H1 (cell line): ENCODE measurements around the gene CHMP5. TPM values are rescaled to one million over a fixed set of nuclear protein-coding genes. Genes with fewer than 3 reads are reported as not detected.

Experiments
- CTCF ChIA-PET: fragments of 300-600 bp; sonication (Branson Sonifier 250); formaldehyde crosslinking; loops from one replicate; lab custom pipeline; 2021; ENCODE audit not compliant: partially characterized antibody; lab: Charles Lee
- POLR2A ChIA-PET: fragments of 300-600 bp; sonication (Branson Sonifier 250); formaldehyde crosslinking; loops from one replicate; lab custom pipeline; 2021; ENCODE audit warnings: inconsistent platforms; ENCODE audit not compliant: partially characterized antibody; lab: Charles Lee
- DNase-seq, 2 experiments: peaks; one replicate each; pipeline versions ENCODE4 v3.0.0 to v3.0.0-alpha.2; 2010 to 2022; ENCODE audit warnings: low spot score in 2 of 2, low read depth in 1 of 2, mixed read lengths in 1 of 2
- FAIRE-seq: peaks from 2 replicates; lab custom pipeline; 2011; peaks lifted over from hg19 to GRCh38; lab: Jason Lieb, UNC
- H2AFZ ChIP-seq: 2 replicates; pipeline ENCODE4 v1.8.1; 2012; ENCODE audit warnings: low read length, inconsistent platforms
- H2AK5ac ChIP-seq: 2 replicates; pipeline ENCODE4 v1.6.1; 2013; ENCODE audit warnings: low read depth, low read length
- H2BK120ac ChIP-seq: replicated peaks from 2 replicates; pipeline ENCODE3; 2013; ENCODE audit warnings: low read depth, low read length, inconsistent platforms
- H2BK12ac ChIP-seq: 2 replicates; pipeline ENCODE4 v1.6.1; 2013; ENCODE audit warnings: low read depth, low read length
- H2BK15ac ChIP-seq: 2 replicates; pipeline ENCODE4 v1.6.1; 2013; ENCODE audit warnings: low read length
- H2BK20ac ChIP-seq: 2 replicates; pipeline ENCODE4 v1.6.1; 2013; ENCODE audit warnings: low read length
- H2BK5ac ChIP-seq: 2 replicates; pipeline ENCODE4 v1.6.1; 2013; ENCODE audit warnings: low read depth, low read length
- H3K14ac ChIP-seq: 2 replicates; pipeline ENCODE4 v1.6.1; 2013; ENCODE audit warnings: inconsistent platforms; ENCODE audit not compliant: insufficient read length
- H3K18ac ChIP-seq: 2 replicates; pipeline ENCODE4 v1.6.1; 2013; ENCODE audit warnings: low read length; ENCODE audit errors: extremely low read depth
- H3K23ac ChIP-seq: 2 replicates; pipeline ENCODE4 v1.6.1; 2013; ENCODE audit warnings: inconsistent platforms; ENCODE audit not compliant: insufficient read length
- H3K23me2 ChIP-seq: 2 replicates; pipeline ENCODE4 v1.6.1; 2013; ENCODE audit warnings: low read depth, low read length
- H3K27ac ChIP-seq: 2 replicates; pipeline ENCODE4 v1.6.1; 2011; ENCODE audit warnings: low read depth, low read length, inconsistent platforms
- H3K27me3 ChIP-seq, 4 experiments: replicated peaks in 1 of 4; 1 replicate in 1 of 4; 2 replicates in 3 of 4; pipeline versions ENCODE4 v1.6.1 to v1.8.1; 2011 to 2013; ENCODE audit warnings: low read length in 3 of 4, mild to moderate bottlenecking in 3 of 4, inconsistent platforms in 2 of 4, mixed read lengths in 2 of 4, moderate library complexity in 1 of 4; ENCODE audit not compliant: control insufficient read depth in 3 of 4, insufficient read depth in 3 of 4; ENCODE audit errors: extremely low read depth in 1 of 4
- H3K36me3 ChIP-seq, 4 experiments: 2 replicates each; pipeline versions ENCODE4 v1.6.1 to v1.8.1; 2011 to 2013; ENCODE audit warnings: mild to moderate bottlenecking in 4 of 4, low read length in 3 of 4, moderate library complexity in 2 of 4, control low read depth in 1 of 4, inconsistent platforms in 1 of 4; ENCODE audit not compliant: insufficient read depth in 4 of 4, control insufficient read depth in 2 of 4
- H3K4ac ChIP-seq: replicated peaks from 2 replicates; pipeline ENCODE3; 2013; ENCODE audit warnings: low read length, low read depth, mixed read lengths, inconsistent platforms; ENCODE audit not compliant: insufficient read length
- H3K4me1 ChIP-seq, 4 experiments: replicated peaks in 1 of 4; 1 replicate in 1 of 4; 2 replicates in 3 of 4; pipeline versions ENCODE4 v1.6.1 to v1.8.1; 2011 to 2013; ENCODE audit warnings: low read length in 3 of 4, inconsistent platforms in 2 of 4, mixed read lengths in 1 of 4; ENCODE audit not compliant: insufficient read depth in 4 of 4, control insufficient read depth in 3 of 4
- H3K4me2 ChIP-seq, 2 experiments: 2 replicates each; pipeline versions ENCODE4 v1.6.1 to v1.8.1; 2011 to 2013; ENCODE audit warnings: low read depth in 2 of 2, low read length in 2 of 2, control low read depth in 1 of 2, inconsistent platforms in 1 of 2, mild to moderate bottlenecking in 1 of 2; ENCODE audit not compliant: insufficient read depth in 1 of 2
- H3K4me3 ChIP-seq, 4 experiments: fragments of 200-600, 300-600 bp in 1 of 4; sonication (generic), shearing (Covaris generic), sonication (Bioruptor Twin) in 1 of 4; 2 replicates each; pipeline versions ENCODE4 v1.5.1 to v1.8.1; 2011 to 2016; ENCODE audit warnings: low read length in 4 of 4, low read depth in 3 of 4, control low read depth in 2 of 4, inconsistent platforms in 2 of 4, mild to moderate bottlenecking in 2 of 4, mixed read lengths in 1 of 4, moderate library complexity in 1 of 4; ENCODE audit not compliant: insufficient read depth in 2 of 4; ENCODE audit errors: extremely low read depth in 1 of 4
- H3K56ac ChIP-seq: replicated peaks from 2 replicates; pipeline ENCODE3; 2013; ENCODE audit warnings: low read depth, mild to moderate bottlenecking, mixed read lengths, low read length, inconsistent platforms; ENCODE audit not compliant: insufficient read length
- H3K79me1 ChIP-seq: 2 replicates; pipeline ENCODE4 v1.6.1; 2013; ENCODE audit warnings: low read depth, low read length, control low read depth
- H3K79me2 ChIP-seq, 2 experiments: 2 replicates each; pipeline versions ENCODE4 v1.6.1 to v1.8.1; 2012 to 2013; ENCODE audit warnings: low read length in 2 of 2, mild to moderate bottlenecking in 2 of 2, inconsistent platforms in 1 of 2; ENCODE audit not compliant: insufficient read depth in 2 of 2, control insufficient read depth in 1 of 2
- H3K9ac ChIP-seq, 4 experiments: replicated peaks in 1 of 4; 1 replicate in 1 of 4; 2 replicates in 3 of 4; pipeline versions ENCODE4 v1.6.1 to v1.8.1; 2011 to 2013; ENCODE audit warnings: low read depth in 3 of 4, low read length in 3 of 4, control low read depth in 2 of 4, mild to moderate bottlenecking in 2 of 4, moderate library complexity in 2 of 4, inconsistent platforms in 1 of 4; ENCODE audit errors: extremely low read depth in 1 of 4
- H3K9me3 ChIP-seq, 2 experiments: 2 replicates each; pipeline versions ENCODE4 v1.6.1 to v1.8.1; 2012 to 2013; ENCODE audit warnings: mild to moderate bottlenecking in 2 of 2, moderate library complexity in 2 of 2, control low read depth in 1 of 2, inconsistent platforms in 1 of 2, low read depth in 1 of 2, low read length in 1 of 2, mixed read lengths in 1 of 2; ENCODE audit not compliant: insufficient read depth in 2 of 2
- H4K20me1 ChIP-seq, 2 experiments: replicated peaks in 1 of 2; 2 replicates each; pipeline versions ENCODE3 to v1.8.1; 2011 to 2013; ENCODE audit warnings: inconsistent platforms in 2 of 2, low read length in 2 of 2, mild to moderate bottlenecking in 1 of 2; ENCODE audit not compliant: insufficient read depth in 2 of 2, control insufficient read depth in 1 of 2
- H4K5ac ChIP-seq: 2 replicates; pipeline ENCODE4 v1.6.1; 2013; ENCODE audit warnings: low read length, low read depth, mixed read lengths, inconsistent platforms; ENCODE audit not compliant: insufficient read length
- H4K8ac ChIP-seq: 2 replicates; pipeline ENCODE4 v1.8.0; 2013; ENCODE audit warnings: mild to moderate bottlenecking, moderate library complexity, low read length, inconsistent platforms; ENCODE audit not compliant: insufficient read depth; ENCODE audit errors: extremely low read depth
- H4K91ac ChIP-seq: replicated peaks from 2 replicates; pipeline ENCODE3; 2013; ENCODE audit warnings: low read length, mixed read lengths, inconsistent platforms; ENCODE audit not compliant: insufficient read length
- CREB1 ChIP-seq: IDR thresholded peaks from 2 replicates; pipeline ENCODE4 v1.6.1; 2012; ENCODE audit warnings: inconsistent platforms
- CTCF ChIP-seq, 3 experiments: IDR thresholded peaks; 1 replicate in 2 of 3; 2 replicates in 1 of 3; pipeline versions ENCODE4 v1.5.1 to v1.6.1; 2011; ENCODE audit warnings: low read length in 3 of 3, mild to moderate bottlenecking in 3 of 3, inconsistent platforms in 2 of 3, low read depth in 1 of 3, moderate library complexity in 1 of 3; ENCODE audit not compliant: insufficient read depth in 1 of 3; ENCODE audit errors: control extremely low read depth in 1 of 3
- KDM5A ChIP-seq: fragments of 200-600 bp; IDR thresholded peaks from 2 replicates; pipeline ENCODE4 v1.7.1; 2012; ENCODE audit warnings: mild to moderate bottlenecking, low read length, inconsistent platforms, mixed read lengths
- NANOG ChIP-seq: IDR thresholded peaks from 2 replicates; pipeline ENCODE4 v1.6.1; 2011; ENCODE audit warnings: low read length, low read depth, mild to moderate bottlenecking, inconsistent platforms; ENCODE audit not compliant: insufficient read depth, poor library complexity, severe bottlenecking
- RAD21 ChIP-seq, 2 experiments: IDR thresholded peaks in 1 of 2; conservative IDR thresholded peaks in 1 of 2; 2 replicates each; pipeline ENCODE4 v1.6.1; 2011; ENCODE audit warnings: low read depth in 2 of 2, low read length in 2 of 2, improper control_type of control experiment in 1 of 2, inconsistent platforms in 1 of 2, mild to moderate bottlenecking in 1 of 2, moderate library complexity in 1 of 2
- RNF2 ChIP-seq: fragments of 200-900, 300-1000 bp; sonication (generic); IDR thresholded peaks from 2 replicates; pipeline ENCODE4 v1.7.1; 2016; ENCODE audit warnings: borderline replicate concordance, low read depth, mild to moderate bottlenecking, antibody characterized with exemption, low read length; ENCODE audit not compliant: poor library complexity, severe bottlenecking; ENCODE audit errors: missing control alignments
- SAP30 ChIP-seq: fragments of 300-600 bp; sonication (generic); IDR thresholded peaks from 2 replicates; pipeline ENCODE4 v1.7.1; 2012; ENCODE audit warnings: low read length, moderate library complexity, mild to moderate bottlenecking, inconsistent platforms; ENCODE audit not compliant: insufficient read depth, insufficient replicate concordance
- WGBS, 2 experiments: shearing (Covaris generic) in 1 of 2; methylation state at CpG; one replicate each; pipeline versions ENCODE4 v1.1.6 to v1.1.7; 2013 to 2015; ENCODE audit warnings: low lambda C conversion rate in 2 of 2, mixed read lengths in 2 of 2, inconsistent platforms in 1 of 2, low coverage in 1 of 2, missing lambda C conversion rate in 1 of 2; ENCODE audit not compliant: insufficient replicate concordance in 2 of 2, insufficient coverage in 1 of 2, insufficient read length in 1 of 2; ENCODE audit errors: extremely low coverage in 1 of 2, missing lambda C conversion rate in 1 of 2; 5-methylcytosine and 5-hydroxymethylcytosine counted together
- polyA plus RNA-seq, 7 experiments: library from polyadenylated mRNA; depleted of rRNA in 3 of 7; stranded (reverse) in 5 of 7; unstranded in 2 of 7; fragments of >200 nt in 5 of 7; fragments of 200-250 nt in 2 of 7; gene quantifications; 1 replicate in 5 of 7; 2 replicates in 1 of 7; 4 replicates in 1 of 7; pipeline versions ENCODE4 v1.2.1 to v1.2.3, GENCODE V29; 2011 to 2013; ENCODE audit warnings: missing spikeins in 2 of 7, mixed read lengths in 2 of 7
- total RNA-seq: library from RNA; stranded (reverse); fragmentation: NEBNext Ultra II Directional; extraction: Animal tissue kit (Norgen Biotek cat#: 25700); gene quantifications from 2 replicates; pipeline ENCODE4 v1.2.1, GENCODE V29; 2021

CHMP5 gene
- total and polyA plus RNA-seq, 2 of the 8 experiments (the other 6 are each of a cell fraction or from before 2014, with no cell fraction given): 25.0 to 47.3 TPM

GRCh38 chr9:33287087-33287490 lies 22.2 kb downstream of the CHMP5 start:
- Histone ChIP-seq H2BK120ac (no peak overlapping the region), H3K79me1 (no peaks in the 10 kb centered on the region), H3K9ac (no peak overlapping the region), H3K4me3 (no peak overlapping the region), H4K91ac (no peak overlapping the region), H2BK5ac (no peak overlapping the region), H2AK5ac (no peak overlapping the region), H3K56ac (no peak overlapping the region), H3K4me2 (no peak overlapping the region), H3K23me2 (no peaks in the 10 kb centered on the region; the same call in 1 of the 2 replicates), H4K20me1 (no peaks in the 10 kb centered on the region), H4K8ac (peak overlapping the region; percentile 78; the same call in 1 of the 2 replicates), H2BK12ac (no peak overlapping the region), H3K9me3 (no peaks in the 10 kb centered on the region), H3K27ac (no peak overlapping the region), H3K79me2 (peaks cover 0 to 15% of the 10 kb centered on the region in 2 experiments; a peak in 3 of 4 replicates), H3K4ac (no peak overlapping the region), H2AFZ (no peak overlapping the region), H2BK20ac (no peak overlapping the region), H3K36me3 (peaks cover 0 to 3% (median under 1%) of the 10 kb centered on the region in 4 experiments; a peak in 2 of 8 replicates), H2BK15ac (no peak overlapping the region), H3K4me1 (peaks cover 0 to 8% (median 2%) of the 10 kb centered on the region in 4 experiments; a peak in 3 of 7 replicates), H4K5ac (no peak overlapping the region), H3K23ac (no peak overlapping the region), H3K27me3 (no peaks in the 10 kb centered on the region), H3K14ac (no peak overlapping the region), H3K18ac (no peak overlapping the region)
- FAIRE-seq: peak; percentile 13
- ChIA-PET POLR2A (interaction anchor here (1.1 to 4.3 kb wide), 4 partner anchors 9 to 262 kb away, joined by 3 to 29 read pairs (median 4); partner anchors contain the start of genes BAG1, CHMP5 and DNAJA1), CTCF (interaction anchor here (0.6 to 2.1 kb wide), 15 partner anchors 13 to 246 kb away, joined by 3 to 9 read pairs (median 3); partner anchors contain the start of gene CHMP5)
- WGBS, 2 experiments: 79% methylated on average over 4 of the region's 4 CpGs; no CpG with 5 or more reads in 1 of the 2 experiments
- peak in 1 of 2 experiments; percentile 43 for DNase-seq
- TF ChIP-seq RNF2: no peak
- TF ChIP-seq KDM5A: no peak
- no peak for TF ChIP-seq CREB1
- no peak for TF ChIP-seq NANOG
- no peak for TF ChIP-seq SAP30
- peak; percentile 50 to 63 for TF ChIP-seq RAD21 (IDR thresholded peaks at IDR 0.05 in 1 of 2, conservative IDR thresholded peaks at IDR 0.05 in 1 of 2; ENCODE audit: low read depth in 2 of 2, low read length in 2 of 2)
- TF ChIP-seq CTCF (IDR thresholded peaks at IDR 0.05; ENCODE audit: control extremely low read depth in 1 of 3, insufficient read depth in 1 of 3, low read depth in 1 of 3, low read length in 3 of 3): peak in 2 of 3 experiments; percentile 59 to 60; a peak in 3 of 4 replicates
